HEK293 (cell line): ENCODE data around the gene PHACTR2.

Source experiments
- ZNF140 ChIP-seq: fragments of 450-650 bp; formaldehyde crosslinking; IDR thresholded peaks from 2 replicates; pipeline ENCODE4 v1.5.1; 2016; ENCODE audit warnings: missing biosample characterization, missing genetic modification characterization
- ZNF175 ChIP-seq: fragments of 450-650 bp; formaldehyde crosslinking; IDR thresholded peaks from 2 replicates; pipeline ENCODE4 v1.5.1; 2016; ENCODE audit warnings: missing biosample characterization, missing genetic modification characterization
- ZNF747 ChIP-seq: fragments of 450-650 bp; formaldehyde crosslinking; IDR thresholded peaks from 2 replicates; pipeline ENCODE4 v1.5.1; 2016; ENCODE audit warnings: missing biosample characterization, missing genetic modification characterization
- TF ChIP-seq, protein P1 (sequence below): fragments of 450-650 bp; formaldehyde crosslinking; IDR thresholded peaks from 2 replicates; pipeline ENCODE4 v1.5.1; 2016; ENCODE audit warnings: missing biosample characterization, missing genetic modification characterization
- TF ChIP-seq, protein P2 (sequence below): fragments of 450-650 bp; formaldehyde crosslinking; IDR thresholded peaks from 2 replicates; pipeline ENCODE4; 2016; ENCODE audit warnings: missing biosample characterization, missing genetic modification characterization

DNA sequence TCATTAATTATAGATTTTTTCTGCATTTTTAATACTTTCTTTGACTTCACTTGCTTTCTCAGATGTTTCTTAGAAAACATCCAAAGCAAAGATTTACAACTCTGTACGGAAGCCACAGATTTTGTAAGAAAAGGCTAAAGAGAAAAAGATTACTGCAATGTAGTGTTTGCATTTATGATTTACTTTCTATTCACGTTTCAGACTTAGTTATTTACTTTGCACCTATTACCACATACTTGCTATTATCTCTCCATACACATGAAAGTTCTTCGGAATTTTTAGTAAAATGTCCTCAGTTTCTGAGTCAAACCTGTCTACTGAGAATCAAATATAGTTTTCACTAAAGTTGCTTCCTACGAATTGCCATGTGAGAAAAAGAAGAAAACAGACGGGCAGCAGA lies 22.2 kb upstream of the PHACTR2 start:
- TF ChIP-seq ZNF175 (tag by site-specific recombination) (no peak), ZNF747 (tag by site-specific recombination) (no peak), ZNF140 (tag by site-specific recombination) (no peak)
- TF ChIP-seq, protein P1, sequence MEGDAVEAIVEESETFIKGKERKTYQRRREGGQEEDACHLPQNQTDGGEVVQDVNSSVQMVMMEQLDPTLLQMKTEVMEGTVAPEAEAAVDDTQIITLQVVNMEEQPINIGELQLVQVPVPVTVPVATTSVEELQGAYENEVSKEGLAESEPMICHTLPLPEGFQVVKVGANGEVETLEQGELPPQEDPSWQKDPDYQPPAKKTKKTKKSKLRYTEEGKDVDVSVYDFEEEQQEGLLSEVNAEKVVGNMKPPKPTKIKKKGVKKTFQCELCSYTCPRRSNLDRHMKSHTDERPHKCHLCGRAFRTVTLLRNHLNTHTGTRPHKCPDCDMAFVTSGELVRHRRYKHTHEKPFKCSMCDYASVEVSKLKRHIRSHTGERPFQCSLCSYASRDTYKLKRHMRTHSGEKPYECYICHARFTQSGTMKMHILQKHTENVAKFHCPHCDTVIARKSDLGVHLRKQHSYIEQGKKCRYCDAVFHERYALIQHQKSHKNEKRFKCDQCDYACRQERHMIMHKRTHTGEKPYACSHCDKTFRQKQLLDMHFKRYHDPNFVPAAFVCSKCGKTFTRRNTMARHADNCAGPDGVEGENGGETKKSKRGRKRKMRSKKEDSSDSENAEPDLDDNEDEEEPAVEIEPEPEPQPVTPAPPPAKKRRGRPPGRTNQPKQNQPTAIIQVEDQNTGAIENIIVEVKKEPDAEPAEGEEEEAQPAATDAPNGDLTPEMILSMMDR (tag by site-specific recombination) = no peak
- TF ChIP-seq, protein P2, sequence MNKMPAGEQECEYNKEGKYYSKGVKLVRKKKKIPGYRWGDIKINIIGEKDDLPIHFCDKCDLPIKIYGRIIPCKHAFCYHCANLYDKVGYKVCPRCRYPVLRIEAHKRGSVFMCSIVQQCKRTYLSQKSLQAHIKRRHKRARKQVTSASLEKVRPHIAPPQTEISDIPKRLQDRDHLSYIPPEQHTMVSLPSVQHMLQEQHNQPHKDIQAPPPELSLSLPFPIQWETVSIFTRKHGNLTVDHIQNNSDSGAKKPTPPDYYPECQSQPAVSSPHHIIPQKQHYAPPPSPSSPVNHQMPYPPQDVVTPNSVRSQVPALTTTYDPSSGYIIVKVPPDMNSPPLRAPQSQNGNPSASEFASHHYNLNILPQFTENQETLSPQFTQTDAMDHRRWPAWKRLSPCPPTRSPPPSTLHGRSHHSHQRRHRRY (tag by site-specific recombination) = no peak
